Measurements from ENCODE around the gene PMM2.
"Not testable (repeated sequence)": the region's sequence is repeated elsewhere in the genome, so short reads cannot be mapped to it uniquely, and the experiment has no call there.

PMM2 gene

DNA sequence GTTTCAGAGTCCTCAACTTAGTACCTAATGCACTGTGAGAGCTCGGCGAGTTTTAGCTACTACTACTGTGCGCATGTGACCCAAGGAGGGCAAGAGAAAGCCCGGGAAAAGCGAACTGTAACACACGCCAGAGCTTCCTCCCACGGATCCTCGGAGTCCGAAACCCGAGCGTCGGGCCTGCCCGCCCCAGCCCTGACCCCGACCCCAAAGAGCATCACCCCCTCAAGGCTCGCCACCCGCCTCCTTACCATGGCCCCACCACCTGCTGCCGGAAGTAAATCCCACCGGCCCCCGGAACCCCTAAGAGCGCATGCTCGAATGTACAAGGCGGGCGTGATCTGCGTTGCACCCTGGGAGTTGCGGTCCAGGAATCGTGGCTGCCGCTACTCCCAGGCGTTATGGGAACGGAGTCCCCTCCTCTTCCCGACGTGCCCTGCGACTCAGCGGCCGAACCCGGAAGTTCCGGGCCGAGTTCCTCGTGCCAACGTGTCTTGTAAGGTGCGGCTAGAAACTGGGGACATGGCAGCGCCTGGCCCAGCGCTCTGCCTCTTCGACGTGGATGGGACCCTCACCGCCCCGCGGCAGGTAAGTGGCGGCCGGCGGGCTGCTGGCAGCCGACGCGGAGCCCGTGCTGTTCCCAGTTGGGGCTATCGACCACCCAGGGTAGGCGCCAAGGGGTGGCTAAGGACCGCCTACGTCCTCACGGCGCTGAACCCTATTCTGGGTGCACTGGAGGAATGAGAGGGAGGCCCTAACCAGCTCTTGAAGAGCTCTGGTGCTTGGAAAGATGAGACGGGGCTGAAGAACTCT, at the start of gene PMM2, which contains the start of gene TMEM186:
Gene PMM2 (plus strand): TSS at position 476 of the 810 bp plus-strand sequence. CDS start 44 bp downstream, at position 520.
Gene TMEM186 (minus strand): TSS at position 276 of the 810 bp plus-strand sequence. CDS start 25 bp downstream, at position 251.
- no peaks in the 10 kb centered on the region for H3K9me3 Mint-ChIP-seq
- H3K36me3 Mint-ChIP-seq (ENCODE audit: insufficient read depth) = peaks cover 19% of the 10 kb centered on the region
- H3K4me1 Mint-ChIP-seq = peaks cover 40% of the 10 kb centered on the region
- no peaks in the 10 kb centered on the region for H3K27me3 Mint-ChIP-seq
- peak within 1 kb of the TSS; percentile 80 for H3K27ac Mint-ChIP-seq (ENCODE audit: low read depth)
- peak; percentile 95 for ATAC-seq (replicated peaks; ENCODE audit: extremely low read depth, poor library complexity, severe bottlenecking)
- peak within 1 kb of the TSS; percentile 89 for H3K4me3 Mint-ChIP-seq
- peak; percentile 84 to 91 for DNase-seq (ENCODE audit: low spot score in 2 of 2)

DNA sequence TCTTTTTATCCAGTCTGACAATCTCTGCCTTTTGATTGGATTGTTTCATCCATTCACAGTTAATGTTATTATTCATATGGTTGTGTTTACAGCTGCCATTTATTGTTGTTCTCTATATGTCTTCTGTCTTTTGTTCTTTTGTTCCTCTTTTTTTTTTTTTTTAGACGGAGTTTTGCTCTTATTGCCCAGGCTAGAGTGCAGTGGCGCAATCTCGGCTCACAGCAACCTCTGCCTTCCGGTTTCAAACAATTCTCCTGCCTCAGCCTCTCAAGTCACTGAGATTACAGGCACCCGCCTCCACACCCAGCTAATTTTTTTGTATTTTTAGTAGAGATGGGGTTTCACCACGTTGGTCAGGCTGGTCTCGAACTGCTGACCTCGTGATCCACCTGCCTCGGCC, 48.7 kb upstream of the PMM2 start:
- H3K4me1 Mint-ChIP-seq; H3K36me3 Mint-ChIP-seq (ENCODE audit: insufficient read depth); ATAC-seq (replicated peaks; ENCODE audit: extremely low read depth, poor library complexity, severe bottlenecking); H3K27ac Mint-ChIP-seq (ENCODE audit: low read depth); DNase-seq (ENCODE audit: low spot score in 2 of 2); H3K27me3 Mint-ChIP-seq; H3K4me3 Mint-ChIP-seq; H3K9me3 Mint-ChIP-seq: not testable (repeated sequence)

DNA sequence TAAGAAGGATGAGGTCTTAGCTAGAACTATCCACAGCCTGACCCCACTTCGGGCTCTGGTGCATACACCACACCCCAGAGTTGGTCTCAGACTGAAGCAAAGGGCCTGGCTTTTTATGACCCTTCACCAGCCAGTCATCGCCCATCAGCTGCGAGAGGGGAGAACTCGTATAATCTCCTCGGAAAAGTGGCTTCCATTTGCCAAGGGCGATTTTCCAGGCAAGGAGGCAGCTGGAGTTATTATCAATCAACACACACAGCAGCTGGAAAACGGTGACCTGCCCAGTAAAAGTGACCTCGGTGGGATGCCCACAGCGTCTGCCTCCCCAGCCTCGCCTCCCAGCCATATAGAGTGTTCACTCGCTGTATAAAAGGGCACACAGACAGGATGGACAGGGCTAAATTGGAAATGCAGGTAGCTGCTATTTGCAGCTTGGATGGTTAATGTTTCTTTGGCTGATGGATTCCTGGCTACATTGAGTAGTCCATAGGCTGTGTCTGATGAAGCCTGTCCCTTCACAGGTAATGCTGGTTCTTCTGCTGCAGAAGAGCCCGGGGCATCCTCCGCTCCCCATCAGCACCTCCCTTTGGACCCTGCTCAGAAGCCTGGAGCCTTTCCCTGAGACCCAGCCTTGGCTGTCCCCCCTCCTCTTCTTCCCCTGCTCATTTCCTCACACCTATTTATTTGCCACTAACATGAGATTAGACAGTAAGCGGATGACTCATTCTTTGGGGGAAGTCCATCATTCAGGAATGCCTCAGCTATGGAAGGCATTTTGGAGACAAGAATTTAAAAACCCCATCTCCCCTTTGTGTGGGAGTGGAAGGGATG, 45.9 kb upstream of the PMM2 start:
- ATAC-seq (replicated peaks; ENCODE audit: extremely low read depth, poor library complexity, severe bottlenecking) (no peak), DNase-seq (ENCODE audit: low spot score in 2 of 2) (no peak)
- H3K27ac Mint-ChIP-seq (ENCODE audit: low read depth) = no peak overlapping the region
- H3K4me1 Mint-ChIP-seq = no peaks in the 10 kb centered on the region
- H3K9me3 Mint-ChIP-seq = no peaks in the 10 kb centered on the region
- H3K36me3 Mint-ChIP-seq (ENCODE audit: insufficient read depth) = peaks cover 8% of the 10 kb centered on the region
- no peaks in the 10 kb centered on the region for H3K27me3 Mint-ChIP-seq
- H3K4me3 Mint-ChIP-seq = no peak overlapping the region

DNA sequence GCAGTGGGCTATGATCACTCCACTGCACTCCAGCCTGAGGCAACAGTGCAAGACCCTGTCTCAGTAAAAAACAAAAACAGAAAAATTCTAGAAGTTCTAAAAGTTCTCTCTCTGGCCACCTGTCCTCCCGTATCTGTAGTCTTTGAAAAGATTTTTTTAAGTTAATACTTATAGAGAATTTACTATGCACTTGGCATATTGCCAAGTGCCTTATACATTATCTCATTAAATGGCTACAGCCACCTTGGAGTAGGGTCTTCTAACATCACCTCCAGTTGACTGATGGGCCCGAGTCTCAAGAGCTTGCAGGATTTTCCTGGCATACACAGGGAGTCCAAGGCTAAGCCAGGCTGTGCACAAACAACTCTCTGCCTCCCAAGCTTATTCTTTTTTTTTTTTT, 44.9 kb upstream of the PMM2 start:
- Mint-ChIP-seq H3K9me3 (no peaks in the 10 kb centered on the region), H3K36me3 (ENCODE audit: insufficient read depth) (peaks cover 8% of the 10 kb centered on the region), H3K27ac (ENCODE audit: low read depth) (no peak overlapping the region), H3K4me3 (no peak overlapping the region), H3K4me1 (no peaks in the 10 kb centered on the region), H3K27me3 (no peaks in the 10 kb centered on the region)
- ATAC-seq (replicated peaks; ENCODE audit: extremely low read depth, poor library complexity, severe bottlenecking) (no peak), DNase-seq (ENCODE audit: low spot score in 2 of 2) (no peak)

DNA sequence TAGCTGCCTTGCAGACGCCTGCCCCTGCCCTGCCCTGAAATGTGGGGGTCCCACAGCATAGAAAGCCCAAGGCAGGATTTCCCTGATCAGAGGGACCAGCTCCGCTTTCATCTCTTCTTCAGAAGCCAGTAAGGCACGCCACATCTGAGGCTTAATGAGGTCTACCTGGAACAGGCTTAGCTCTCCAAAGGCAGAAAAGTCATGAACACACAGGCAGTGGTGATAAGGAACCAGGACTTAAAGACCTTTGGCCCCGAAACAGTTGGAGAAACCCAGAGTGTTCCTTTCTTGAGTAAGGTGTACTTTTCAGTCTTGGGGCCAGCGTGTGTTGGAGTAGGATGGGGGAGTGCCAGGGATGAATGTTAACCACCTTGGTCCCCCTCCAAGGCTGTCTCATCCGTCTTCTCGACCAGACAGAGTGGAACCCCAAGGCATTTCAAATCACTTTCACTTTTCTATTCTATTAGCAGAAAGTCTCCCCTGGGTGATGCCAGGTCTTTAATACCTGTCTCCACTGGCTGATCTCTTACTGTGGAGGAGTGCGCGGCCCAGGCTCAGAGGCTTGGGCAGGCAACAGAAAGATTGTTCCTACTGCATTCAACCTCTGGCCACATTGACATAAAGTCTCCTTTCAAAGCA, 44.1 kb upstream of the PMM2 start:
- Mint-ChIP-seq H3K4me3 (no peak overlapping the region), H3K27me3 (no peaks in the 10 kb centered on the region), H3K36me3 (ENCODE audit: insufficient read depth) (peaks cover 8% of the 10 kb centered on the region), H3K9me3 (no peaks in the 10 kb centered on the region), H3K4me1 (no peaks in the 10 kb centered on the region), H3K27ac (ENCODE audit: low read depth) (no peak overlapping the region)
- ATAC-seq (replicated peaks; ENCODE audit: extremely low read depth, poor library complexity, severe bottlenecking) (no peak), DNase-seq (ENCODE audit: low spot score in 2 of 2) (no peak)

DNA sequence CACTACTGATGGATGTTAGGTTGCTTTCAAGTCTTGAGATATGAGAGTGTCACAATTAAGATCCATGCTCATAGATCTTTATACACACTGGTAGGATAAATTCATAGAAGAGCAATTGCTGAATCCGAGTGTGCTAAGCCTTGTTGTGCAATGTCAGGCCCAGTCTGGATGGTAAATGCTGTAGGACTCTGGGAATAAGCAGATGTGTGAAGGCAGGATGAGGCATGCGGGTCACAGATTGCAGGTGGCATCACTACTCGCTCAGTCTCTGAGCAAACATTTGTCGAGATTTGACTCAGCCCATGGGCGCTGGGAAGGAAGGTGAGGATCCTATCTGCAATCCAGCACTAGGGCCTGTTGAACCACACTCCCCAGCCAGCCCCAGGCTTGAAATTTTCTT, 40.9 kb upstream of the PMM2 start:
- Mint-ChIP-seq H3K27ac (ENCODE audit: low read depth) (no peak overlapping the region), H3K4me1 (no peaks in the 10 kb centered on the region), H3K9me3 (no peaks in the 10 kb centered on the region), H3K27me3 (no peaks in the 10 kb centered on the region), H3K4me3 (no peak overlapping the region), H3K36me3 (ENCODE audit: insufficient read depth) (peaks cover 9% of the 10 kb centered on the region)
- no peak for DNase-seq (ENCODE audit: low spot score in 2 of 2)
- no peak for ATAC-seq (replicated peaks; ENCODE audit: extremely low read depth, poor library complexity, severe bottlenecking)

DNA sequence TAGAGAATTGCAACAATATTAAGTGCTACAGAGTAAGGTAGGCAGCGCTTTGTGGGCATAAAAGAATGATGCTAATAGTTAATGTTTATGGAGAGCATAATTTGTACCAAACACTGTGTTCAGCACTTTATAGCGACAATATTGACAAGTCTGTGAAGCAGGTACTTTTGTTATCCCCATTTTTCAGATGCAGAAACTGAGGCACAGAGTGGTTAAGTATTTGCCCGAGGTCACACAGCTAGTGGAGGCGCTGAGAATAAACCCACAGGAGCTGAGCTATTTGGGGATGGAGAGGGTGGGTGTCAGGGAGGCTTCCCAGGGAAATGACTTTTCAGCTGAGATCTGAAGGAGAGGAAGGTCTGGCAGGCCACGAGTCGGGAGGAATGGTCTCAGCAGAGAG, 39.6 kb upstream of the PMM2 start:
- H3K27ac Mint-ChIP-seq (ENCODE audit: low read depth) = no peak overlapping the region

DNA sequence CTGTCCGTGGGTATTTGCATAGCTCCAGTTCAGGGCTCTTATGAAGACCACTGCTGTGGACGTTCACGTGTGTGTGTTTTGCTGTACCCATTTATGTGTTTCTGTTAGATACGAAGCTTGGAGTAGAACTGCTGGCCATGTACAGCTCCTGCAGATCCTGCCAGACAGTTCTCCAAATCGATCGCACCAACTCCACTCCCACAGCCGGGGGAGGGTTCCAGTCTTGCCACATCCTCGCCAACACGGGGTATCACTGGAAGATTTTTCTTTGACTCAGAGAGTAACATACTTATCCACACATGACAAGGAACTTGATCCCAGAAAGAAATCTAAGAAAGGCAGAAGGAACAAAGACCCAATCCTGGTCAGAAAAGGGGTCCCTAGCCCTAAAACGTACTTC, 37.6 kb upstream of the PMM2 start:
- H3K36me3 Mint-ChIP-seq (ENCODE audit: insufficient read depth) = peaks cover 2% of the 10 kb centered on the region
- H3K9me3 Mint-ChIP-seq = no peaks in the 10 kb centered on the region
- no peaks in the 10 kb centered on the region for H3K4me1 Mint-ChIP-seq
- no peak overlapping the region for H3K4me3 Mint-ChIP-seq
- H3K27me3 Mint-ChIP-seq = no peaks in the 10 kb centered on the region
- DNase-seq (ENCODE audit: low spot score in 2 of 2) (no peak), ATAC-seq (replicated peaks; ENCODE audit: extremely low read depth, poor library complexity, severe bottlenecking) (no peak)
- no peak overlapping the region for H3K27ac Mint-ChIP-seq (ENCODE audit: low read depth)

More for the DNA sequence above, 39.6 kb upstream of the PMM2 start:
- Mint-ChIP-seq H3K4me1 (no peaks in the 10 kb centered on the region), H3K36me3 (ENCODE audit: insufficient read depth) (peaks cover 2% of the 10 kb centered on the region), H3K27me3 (no peaks in the 10 kb centered on the region), H3K4me3 (no peak overlapping the region), H3K9me3 (no peaks in the 10 kb centered on the region)
- ATAC-seq (replicated peaks; ENCODE audit: extremely low read depth, poor library complexity, severe bottlenecking) (no peak), DNase-seq (ENCODE audit: low spot score in 2 of 2) (no peak)

DNA sequence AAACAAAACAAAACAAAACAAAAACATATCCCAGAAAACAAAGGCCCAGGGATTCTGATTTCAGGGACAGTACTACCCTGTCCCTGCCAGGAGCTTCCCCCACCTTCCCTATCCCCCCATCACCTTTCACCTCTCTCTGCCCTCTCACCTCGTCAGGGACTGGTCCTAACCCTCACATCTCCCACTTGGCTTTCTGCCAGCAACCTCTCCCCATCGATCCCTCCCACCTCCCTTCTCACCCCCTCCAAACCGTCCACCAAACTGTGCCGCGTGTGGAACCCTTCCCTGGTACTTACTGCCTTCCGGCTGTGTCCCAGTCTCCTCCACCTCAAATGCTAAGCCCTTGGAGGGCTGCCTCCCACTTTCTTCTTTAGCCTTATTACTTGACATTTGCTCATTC, 36.6 kb upstream of the PMM2 start:
- ATAC-seq (replicated peaks; ENCODE audit: extremely low read depth, poor library complexity, severe bottlenecking) (no peak), DNase-seq (ENCODE audit: low spot score in 2 of 2) (no peak)
- no peaks in the 10 kb centered on the region for H3K9me3 Mint-ChIP-seq
- no peak overlapping the region for H3K4me3 Mint-ChIP-seq
- peaks cover 6% of the 10 kb centered on the region for H3K36me3 Mint-ChIP-seq (ENCODE audit: insufficient read depth)
- H3K27me3 Mint-ChIP-seq = no peaks in the 10 kb centered on the region
- H3K27ac Mint-ChIP-seq (ENCODE audit: low read depth) = no peak overlapping the region
- H3K4me1 Mint-ChIP-seq = no peaks in the 10 kb centered on the region

DNA sequence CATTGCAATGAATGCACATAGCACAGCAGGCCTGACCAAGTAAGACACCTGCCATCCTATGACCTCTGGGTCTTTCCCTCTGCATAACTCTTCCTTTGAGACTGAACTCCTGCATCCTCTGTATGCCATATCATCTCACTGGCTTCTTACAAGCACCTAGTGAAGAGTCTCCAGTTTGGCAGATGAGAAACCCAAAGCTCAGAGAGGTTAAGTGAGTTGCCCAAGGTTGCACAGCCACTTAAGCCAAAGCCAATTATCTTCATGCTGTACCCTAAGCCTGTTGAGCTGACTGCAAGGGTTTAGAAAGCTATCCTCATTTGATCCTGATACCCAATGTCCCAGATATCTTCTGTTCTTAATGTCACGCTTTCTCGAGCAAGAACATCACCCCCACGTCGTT, 35.4 kb upstream of the PMM2 start:
- Mint-ChIP-seq H3K4me3 (no peak overlapping the region), H3K36me3 (ENCODE audit: insufficient read depth) (peaks cover 6% of the 10 kb centered on the region), H3K9me3 (no peaks in the 10 kb centered on the region), H3K27ac (ENCODE audit: low read depth) (peak overlapping the region; percentile 38), H3K4me1 (no peaks in the 10 kb centered on the region), H3K27me3 (no peaks in the 10 kb centered on the region)
- DNase-seq (ENCODE audit: low spot score in 2 of 2) (no peak), ATAC-seq (replicated peaks; ENCODE audit: extremely low read depth, poor library complexity, severe bottlenecking) (no peak)

DNA sequence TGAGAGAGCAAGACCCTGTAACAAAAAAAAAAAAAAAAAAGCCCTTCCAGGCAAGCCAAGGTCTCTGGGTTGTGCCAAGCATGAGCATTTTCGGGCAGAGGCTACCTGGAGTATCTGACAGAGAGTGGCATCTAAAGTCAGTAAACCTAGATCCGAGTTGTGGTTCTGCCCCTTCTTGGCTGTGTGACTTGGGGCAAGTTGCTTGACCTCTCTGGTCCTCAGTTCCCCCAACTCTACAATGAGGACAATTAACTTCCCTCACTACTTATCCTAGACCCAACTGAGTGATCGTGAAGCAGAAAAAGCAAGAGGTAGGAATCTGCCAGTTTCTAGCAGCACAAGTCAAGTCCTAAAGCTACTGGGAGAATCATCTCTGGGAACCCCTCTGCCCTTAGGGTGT, 34.6 kb upstream of the PMM2 start:
- no peak for DNase-seq (ENCODE audit: low spot score in 2 of 2)
- H3K4me3 Mint-ChIP-seq = no peak overlapping the region
- no peak overlapping the region for H3K27ac Mint-ChIP-seq (ENCODE audit: low read depth)
- ATAC-seq (replicated peaks; ENCODE audit: extremely low read depth, poor library complexity, severe bottlenecking) = no peak
- no peaks in the 10 kb centered on the region for H3K4me1 Mint-ChIP-seq
- no peaks in the 10 kb centered on the region for H3K27me3 Mint-ChIP-seq
- peaks cover 6% of the 10 kb centered on the region for H3K36me3 Mint-ChIP-seq (ENCODE audit: insufficient read depth)
- no peaks in the 10 kb centered on the region for H3K9me3 Mint-ChIP-seq

DNA sequence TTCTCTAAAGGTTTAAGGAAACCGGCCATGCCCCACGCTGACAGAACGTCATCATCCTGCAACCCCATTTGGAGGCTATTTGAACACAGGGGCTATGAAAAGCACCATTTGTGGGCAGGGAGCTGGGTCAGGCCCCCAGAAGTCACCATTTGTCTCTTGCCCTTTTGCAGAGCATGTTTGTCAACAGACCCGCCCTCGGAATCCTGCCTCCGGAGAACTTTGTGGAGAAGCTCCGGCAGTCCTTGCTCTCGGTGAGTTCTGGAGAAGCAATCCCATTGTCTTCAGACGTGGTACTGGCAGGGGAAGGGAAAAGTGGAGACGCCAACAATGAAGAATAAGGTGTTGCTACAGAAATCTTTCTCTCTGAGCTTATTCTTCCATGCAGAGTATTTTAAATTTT, 33.7 kb upstream of the PMM2 start:
- Mint-ChIP-seq H3K27me3 (no peaks in the 10 kb centered on the region), H3K4me1 (no peaks in the 10 kb centered on the region), H3K36me3 (ENCODE audit: insufficient read depth) (peaks cover 5% of the 10 kb centered on the region), H3K27ac (ENCODE audit: low read depth) (no peak overlapping the region), H3K9me3 (no peaks in the 10 kb centered on the region), H3K4me3 (no peak overlapping the region)
- DNase-seq (ENCODE audit: low spot score in 2 of 2) = no peak
- ATAC-seq (replicated peaks; ENCODE audit: extremely low read depth, poor library complexity, severe bottlenecking) = no peak
